ENCODE results near the gene ZNF212. TPM values are rescaled to one million over a fixed set of nuclear protein-coding genes. Genes with fewer than 3 reads are reported as not detected.

ZNF212 gene
- total and polyA plus RNA-seq, 9 of the 15 experiments (the other 6 are each of a cell fraction or from before 2014, with no cell fraction given): 1.8 to 21.4 (median 7.2) TPM

- ChIA-PET POLR2A (no interaction called here), CTCF (ENCODE audit: low intra/inter-chr PET ratio) (no interaction called here)
- Histone ChIP-seq H3K36me3 (ENCODE audit: control insufficient read depth, insufficient read depth, low read length) (peaks cover 8% of the 10 kb centered on the region; the same call in 1 of the 3 replicates), H3K9me3 (replicated peaks; ENCODE audit: control insufficient read depth, insufficient read depth, low read depth, low read length) (no peaks in the 10 kb centered on the region), H3K79me2 (ENCODE audit: control insufficient read depth, insufficient read depth, low read length) (no peaks in the 10 kb centered on the region), H2AFZ (ENCODE audit: low read depth, low read length) (no peak overlapping the region), H3K9ac (ENCODE audit: insufficient read depth in 1 of 2, low read depth in 2 of 2, low read length in 2 of 2) (no peak overlapping the region; a peak in 1 of 4 replicates), H3K4me3 (no peak overlapping the region), H3K27me3 (ENCODE audit: control insufficient read depth in 2 of 2, insufficient read depth in 2 of 2, low read length in 2 of 2) (peaks cover 33 to 49% of the 10 kb centered on the region in 2 experiments), H3K27ac (ENCODE audit: extremely low read depth, low read depth, low read length) (no peak overlapping the region), H3K4me2 (ENCODE audit: insufficient read depth, low read length) (no peak overlapping the region), H3K4me1 (replicated peaks in 1 of 2; ENCODE audit: control insufficient read depth in 2 of 2, insufficient read depth in 2 of 2, low read length in 2 of 2) (peaks cover 0 to 14% of the 10 kb centered on the region in 2 experiments; a peak in 1 of 5 replicates), H4K20me1 (replicated peaks; ENCODE audit: control insufficient read depth, insufficient read depth, low read length) (peaks cover 13% of the 10 kb centered on the region), H3K9me1 (ENCODE audit: control insufficient read depth, insufficient read depth, low read length) (no peaks in the 10 kb centered on the region)
- 40% methylated on average over 9 of the region's 9 CpGs for WGBS (ENCODE audit: insufficient coverage, low coverage, missing lambda C conversion rate)
- ATAC-seq (no peak), DNase-seq (ENCODE audit: extremely low read depth in 1 of 4, low spot score in 3 of 4) (peak in 1 of 4 experiments; percentile 14), FAIRE-seq (no peak)
- in situ Hi-C loops (cut with MboI) (no loop called here), intact Hi-C loops (cut with micrococcal nuclease) (no loop called here)
- BruUV-seq (replicated peaks): no TSS peak
- TF ChIP-seq ILK (tag; IDR thresholded peaks at IDR 0.05; ENCODE audit: borderline replicate concordance, low read depth) (no peak), KDM5B (IDR thresholded peaks at IDR 0.05; ENCODE audit: insufficient replicate concordance, low read depth, low read length) (no peak), HNRNPUL1 (IDR thresholded peaks at IDR 0.05; ENCODE audit: low read length) (no peak), ZNF12 (CRISPR knock-in tag; IDR thresholded peaks at IDR 0.05) (no peak)
These were observed 38.4 kb downstream of the ZNF212 start for GRCh38 chr7:149277871-149278270.

- in situ Hi-C loops (cut with MboI): no loop called here
- ATAC-seq (no peak), DNase-seq (ENCODE audit: extremely low read depth in 1 of 4, low spot score in 3 of 4) (no peak), FAIRE-seq (no peak)
- Histone ChIP-seq H3K9me3 (replicated peaks; ENCODE audit: control insufficient read depth, insufficient read depth, low read depth, low read length) (no peaks in the 10 kb centered on the region), H3K36me3 (ENCODE audit: control insufficient read depth, insufficient read depth, low read length) (peaks cover 8% of the 10 kb centered on the region; the same call in 1 of the 3 replicates), H3K4me3 (no peak overlapping the region), H3K9me1 (ENCODE audit: control insufficient read depth, insufficient read depth, low read length) (no peaks in the 10 kb centered on the region), H3K4me2 (ENCODE audit: insufficient read depth, low read length) (no peak overlapping the region), H3K79me2 (ENCODE audit: control insufficient read depth, insufficient read depth, low read length) (no peaks in the 10 kb centered on the region), H3K9ac (ENCODE audit: insufficient read depth in 1 of 2, low read depth in 2 of 2, low read length in 2 of 2) (peak overlapping the region in 1 of 2 experiments; percentile 55; a peak in 2 of 4 replicates), H3K27me3 (ENCODE audit: control insufficient read depth in 2 of 2, insufficient read depth in 2 of 2, low read length in 2 of 2) (peaks cover 36 to 54% of the 10 kb centered on the region in 2 experiments), H3K4me1 (replicated peaks in 1 of 2; ENCODE audit: control insufficient read depth in 2 of 2, insufficient read depth in 2 of 2, low read length in 2 of 2) (peaks cover 0 to 14% of the 10 kb centered on the region in 2 experiments; a peak in 1 of 5 replicates), H4K20me1 (replicated peaks; ENCODE audit: control insufficient read depth, insufficient read depth, low read length) (peaks cover 13% of the 10 kb centered on the region), H2AFZ (ENCODE audit: low read depth, low read length) (no peak overlapping the region), H3K27ac (ENCODE audit: extremely low read depth, low read depth, low read length) (no peak overlapping the region)
- intact Hi-C loops (cut with micrococcal nuclease): no loop called here
- CTCF ChIA-PET (ENCODE audit: low intra/inter-chr PET ratio): no interaction called here
- WGBS (ENCODE audit: insufficient coverage, low coverage, missing lambda C conversion rate): 37% methylated on average over 11 of the region's 11 CpGs
- TF ChIP-seq POLR2G (IDR thresholded peaks at IDR 0.05; ENCODE audit: low read depth, low read length) (0 out of 2 replicates have a peak, but pooled peaks have one; percentile 17), ATF3 (IDR thresholded peaks at IDR 0.05) (no peak), ATF3 (CRISPR knock-in tag; conservative IDR thresholded peaks at IDR 0.05) (no peak)
- no TSS peak for BruUV-seq (replicated peaks)
- POLR2A ChIA-PET: interaction anchor here (0.6 to 0.8 kb wide), 4 partner anchors 9 to 1445 kb away, joined by 3 to 5 read pairs (median 3); no protein-coding TSS in a partner anchor
These were observed 38.9 kb downstream of the ZNF212 start for GRCh38 chr7:149278396-149278795.

Measured in K562 (cell line).